HUES64 (cell line): ENCODE results near the gene DMD.

Experiments
- H3K27ac ChIP-seq: 2 replicates; pipeline ENCODE4 v1.7.0; 2013; ENCODE audit warnings: low read depth, low read length, inconsistent platforms
- H3K27me3 ChIP-seq: 2 replicates; pipeline ENCODE4 v1.6.1; 2013; ENCODE audit warnings: mild to moderate bottlenecking, low read length; ENCODE audit not compliant: insufficient read depth
- H3K36me3 ChIP-seq: 2 replicates; pipeline ENCODE4 v1.6.1; 2013; ENCODE audit warnings: mild to moderate bottlenecking, low read length; ENCODE audit not compliant: insufficient read depth
- H3K4me1 ChIP-seq: 2 replicates; pipeline ENCODE4 v1.6.1; 2013; ENCODE audit warnings: mild to moderate bottlenecking, low read length, moderate library complexity; ENCODE audit not compliant: insufficient read depth
- H3K4me3 ChIP-seq: 2 replicates; pipeline ENCODE4 v1.5.1; 2013; ENCODE audit warnings: mild to moderate bottlenecking, low read length, moderate library complexity
- H3K9ac ChIP-seq: 2 replicates; pipeline ENCODE4 v1.6.1; 2013; ENCODE audit warnings: mild to moderate bottlenecking, low read depth, low read length
- H3K9me3 ChIP-seq: 2 replicates; pipeline ENCODE4 v1.6.1; 2013; ENCODE audit warnings: low read depth, low read length; ENCODE audit not compliant: insufficient read depth
- WGBS: fragments of 150-250, 120-280 bp; methylation state at CpG from one replicate; pipeline ENCODE4 v1.1.7; 2013; ENCODE audit warnings: missing lambda C conversion rate; 5-methylcytosine and 5-hydroxymethylcytosine counted together

Gene DMD

GRCh38 chrX:31445542-31445941, 1765.8 kb downstream of the DMD start:
- no peaks in the 10 kb centered on the region for H3K9me3 ChIP-seq
- H3K4me1 ChIP-seq, result no peaks in the 10 kb centered on the region
- no peaks in the 10 kb centered on the region for H3K27me3 ChIP-seq
- WGBS, result 95% methylated on average over 4 of the region's 4 CpGs
- no peak overlapping the region for H3K27ac ChIP-seq
- H3K4me3 ChIP-seq, result no peak overlapping the region
- no peaks in the 10 kb centered on the region for H3K36me3 ChIP-seq
- H3K9ac ChIP-seq, result no peak overlapping the region

GRCh38 chrX:31443654-31444053, 1767.7 kb downstream of the DMD start:
- Histone ChIP-seq H3K4me1 (no peaks in the 10 kb centered on the region), H3K9ac (no peak overlapping the region), H3K27me3 (no peaks in the 10 kb centered on the region), H3K9me3 (no peaks in the 10 kb centered on the region), H3K36me3 (no peaks in the 10 kb centered on the region), H3K27ac (no peak overlapping the region), H3K4me3 (no peak overlapping the region)
- 94% methylated on average over 6 of the region's 8 CpGs for WGBS

DNA sequence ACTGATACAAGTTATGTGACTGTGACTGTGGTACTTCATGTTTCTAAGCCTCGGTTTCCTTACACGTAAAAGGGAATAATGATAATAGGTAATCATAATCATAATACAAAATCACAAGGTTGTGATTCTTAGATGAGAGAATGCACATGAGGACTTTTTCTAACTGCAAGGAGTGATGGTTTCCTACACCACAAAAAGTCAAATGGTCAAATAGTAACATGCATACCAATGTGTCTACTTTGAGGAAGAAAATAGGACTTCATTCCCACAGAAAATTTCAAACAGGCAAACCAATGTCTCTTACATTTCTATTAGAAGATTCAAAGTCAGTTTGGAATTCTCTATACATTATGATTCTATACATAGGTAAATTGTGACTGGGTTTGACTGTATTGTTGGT, 1770.8 kb downstream of the DMD start:
- H3K4me1 ChIP-seq, result peaks cover 9% of the 10 kb centered on the region; the same call in 1 of the 2 replicates
- WGBS, result no CpG with 5 or more reads among the region's 2 CpGs
- no peaks in the 10 kb centered on the region for H3K27me3 ChIP-seq

DNA sequence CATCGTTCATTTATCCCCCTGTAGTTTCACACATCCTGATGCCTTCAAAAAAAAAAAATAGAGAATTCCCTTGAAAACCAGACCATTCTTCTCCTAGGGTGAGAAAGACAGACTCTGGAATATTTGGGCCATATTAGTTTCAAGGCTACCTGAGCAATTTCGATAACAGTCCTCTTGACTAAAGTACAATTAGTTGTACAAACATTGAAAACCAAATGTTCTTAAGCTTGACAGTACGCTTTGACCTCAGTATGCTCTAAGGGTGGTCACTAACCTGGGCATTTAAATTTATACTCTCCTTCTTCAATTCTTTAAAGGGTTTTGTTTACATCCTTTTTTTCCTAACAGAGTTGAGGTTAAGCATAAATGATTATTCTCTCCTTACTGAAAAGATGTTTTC, 1774.9 kb downstream of the DMD start:
- Histone ChIP-seq H3K9me3 (no peaks in the 10 kb centered on the region), H3K27ac (no peak overlapping the region; the same call in 1 of the 2 replicates), H3K4me1 (peaks cover 19% of the 10 kb centered on the region; the same call in 1 of the 2 replicates), H3K27me3 (no peaks in the 10 kb centered on the region), H3K36me3 (no peaks in the 10 kb centered on the region), H3K9ac (no peak overlapping the region), H3K4me3 (no peak overlapping the region)
- 70% methylated on average over 3 of the region's 3 CpGs for WGBS

More for the DNA sequence above, 1770.8 kb downstream of the DMD start:
- H3K9ac ChIP-seq, result no peak overlapping the region
- H3K9me3 ChIP-seq, result no peaks in the 10 kb centered on the region
- no peak overlapping the region for H3K27ac ChIP-seq
- H3K4me3 ChIP-seq, result no peak overlapping the region
- no peaks in the 10 kb centered on the region for H3K36me3 ChIP-seq

GRCh38 chrX:31435592-31435991, 1775.8 kb downstream of the DMD start:
- Histone ChIP-seq H3K27me3 (no peaks in the 10 kb centered on the region), H3K27ac (peak overlapping the region; percentile 67; the same call in 1 of the 2 replicates), H3K4me1 (peaks cover 19% of the 10 kb centered on the region; the same call in 1 of the 2 replicates), H3K36me3 (no peaks in the 10 kb centered on the region), H3K4me3 (no peak overlapping the region), H3K9me3 (no peaks in the 10 kb centered on the region), H3K9ac (no peak overlapping the region; the same call in 1 of the 2 replicates)
- WGBS, result 3% methylated on average over 6 of the region's 7 CpGs

- Histone ChIP-seq H3K9ac (no peak overlapping the region), H3K36me3 (no peaks in the 10 kb centered on the region), H3K4me3 (no peak overlapping the region), H3K27ac (no peak overlapping the region), H3K4me1 (peaks cover 19% of the 10 kb centered on the region; the same call in 1 of the 2 replicates), H3K27me3 (no peaks in the 10 kb centered on the region), H3K9me3 (no peaks in the 10 kb centered on the region)
- WGBS, result 100% methylated on average over 1 of the region's 1 CpG
Observed at GRCh38 chrX:31433856-31434255, 1777.5 kb downstream of the DMD start.

- Histone ChIP-seq H3K27me3 (no peaks in the 10 kb centered on the region), H3K36me3 (no peaks in the 10 kb centered on the region), H3K9me3 (no peaks in the 10 kb centered on the region), H3K9ac (no peak overlapping the region), H3K4me1 (peaks cover 5% of the 10 kb centered on the region; the same call in 1 of the 2 replicates), H3K27ac (no peak overlapping the region), H3K4me3 (no peak overlapping the region)
- WGBS, result 94% methylated on average over 6 of the region's 6 CpGs
Observed at GRCh38 chrX:31429915-31430314, 1781.4 kb downstream of the DMD start.

DNA sequence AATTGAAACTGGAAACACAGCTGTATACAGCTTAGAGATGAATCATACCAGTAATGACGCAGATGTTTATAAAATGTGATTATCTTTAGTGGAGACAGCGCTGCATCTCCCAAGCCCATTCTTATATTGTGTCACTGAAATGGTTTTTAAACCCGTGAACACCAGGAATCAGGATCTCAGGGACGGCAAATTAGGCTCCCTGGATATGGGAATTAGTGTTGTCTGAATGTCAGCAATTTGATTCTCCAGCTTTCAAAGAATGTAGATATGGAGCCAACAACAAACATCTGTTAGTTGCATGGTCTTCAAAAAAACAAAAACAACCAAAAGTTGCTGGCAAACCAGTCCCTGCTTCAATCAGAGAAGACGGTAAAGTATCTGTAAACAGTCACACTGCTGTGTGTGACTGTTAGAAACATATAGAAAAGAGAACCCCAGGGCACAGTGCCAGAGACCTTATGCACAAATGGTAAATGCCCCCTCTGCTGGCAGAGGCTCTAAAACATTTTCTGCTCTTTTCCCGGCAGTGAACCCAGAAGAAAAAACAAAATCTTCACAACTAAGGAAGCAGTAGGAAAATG, 1787.7 kb downstream of the DMD start:
- no peaks in the 10 kb centered on the region for H3K36me3 ChIP-seq
- H3K4me3 ChIP-seq, result no peak overlapping the region
- H3K9me3 ChIP-seq, result no peaks in the 10 kb centered on the region
- H3K27me3 ChIP-seq, result no peaks in the 10 kb centered on the region
- H3K27ac ChIP-seq, result no peak overlapping the region
- H3K9ac ChIP-seq, result no peak overlapping the region
- 64% methylated on average over 6 of the region's 6 CpGs for WGBS
- H3K4me1 ChIP-seq, result no peaks in the 10 kb centered on the region

- H3K4me1 ChIP-seq, result no peaks in the 10 kb centered on the region
- no peaks in the 10 kb centered on the region for H3K36me3 ChIP-seq
- H3K27ac ChIP-seq, result no peak overlapping the region
- no peaks in the 10 kb centered on the region for H3K27me3 ChIP-seq
- H3K9me3 ChIP-seq, result no peaks in the 10 kb centered on the region
- H3K4me3 ChIP-seq, result no peak overlapping the region
- WGBS, result 81% methylated on average over 2 of the region's 3 CpGs
- no peak overlapping the region for H3K9ac ChIP-seq
Observed at GRCh38 chrX:31421441-31421840, 1789.9 kb downstream of the DMD start.

DNA sequence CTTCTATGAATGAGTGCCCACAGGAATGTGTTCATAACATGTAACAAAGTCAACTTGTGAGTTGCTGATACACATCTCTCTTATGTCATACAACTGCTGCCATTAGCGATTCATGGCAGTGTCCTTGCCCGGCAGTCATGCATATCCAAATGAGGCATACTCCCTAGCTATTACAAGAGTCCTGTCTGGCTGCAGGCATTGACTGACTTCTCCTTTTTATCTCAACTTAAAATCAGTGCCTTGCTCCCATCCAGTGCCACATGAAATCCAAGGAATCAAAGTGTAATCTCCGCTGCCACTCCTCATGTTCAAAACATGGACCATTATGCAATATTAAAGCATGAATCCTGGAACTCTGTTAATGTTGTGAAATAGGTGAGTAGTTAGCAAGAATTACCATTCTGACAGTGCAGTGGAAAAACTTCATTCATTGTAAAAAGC, 1790.6 kb downstream of the DMD start:
- H3K27me3 ChIP-seq, result no peaks in the 10 kb centered on the region
- no peaks in the 10 kb centered on the region for H3K36me3 ChIP-seq
- no peak overlapping the region for H3K27ac ChIP-seq
- no peak overlapping the region for H3K4me3 ChIP-seq
- no peak overlapping the region for H3K9ac ChIP-seq
- H3K9me3 ChIP-seq, result no peaks in the 10 kb centered on the region
- WGBS, result 84% methylated on average over 3 of the region's 3 CpGs
- no peaks in the 10 kb centered on the region for H3K4me1 ChIP-seq

DNA sequence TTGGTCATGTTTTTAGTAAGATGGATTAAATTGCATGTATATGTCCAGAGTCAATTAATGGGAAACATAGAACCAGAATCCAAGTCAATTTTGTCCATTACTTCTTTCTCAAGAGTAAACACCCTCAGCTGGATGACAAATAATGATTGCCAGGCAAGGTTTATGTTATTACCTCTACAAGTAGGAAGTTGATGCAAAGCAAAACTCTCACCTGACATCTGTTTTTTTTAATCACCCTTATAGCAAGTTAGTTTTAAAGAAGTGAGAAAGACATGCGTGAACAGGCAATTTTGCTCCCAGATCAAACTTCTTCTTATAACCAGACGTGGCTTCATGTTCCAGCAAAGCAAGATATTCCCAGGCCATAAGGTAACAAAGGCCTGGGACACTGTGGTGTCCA, 1791.0 kb downstream of the DMD start:
- Histone ChIP-seq H3K9ac (no peak overlapping the region), H3K27ac (no peak overlapping the region), H3K4me3 (no peak overlapping the region), H3K36me3 (no peaks in the 10 kb centered on the region), H3K4me1 (no peaks in the 10 kb centered on the region), H3K27me3 (no peaks in the 10 kb centered on the region), H3K9me3 (no peaks in the 10 kb centered on the region)
- 98% methylated on average over 2 of the region's 2 CpGs for WGBS

DNA sequence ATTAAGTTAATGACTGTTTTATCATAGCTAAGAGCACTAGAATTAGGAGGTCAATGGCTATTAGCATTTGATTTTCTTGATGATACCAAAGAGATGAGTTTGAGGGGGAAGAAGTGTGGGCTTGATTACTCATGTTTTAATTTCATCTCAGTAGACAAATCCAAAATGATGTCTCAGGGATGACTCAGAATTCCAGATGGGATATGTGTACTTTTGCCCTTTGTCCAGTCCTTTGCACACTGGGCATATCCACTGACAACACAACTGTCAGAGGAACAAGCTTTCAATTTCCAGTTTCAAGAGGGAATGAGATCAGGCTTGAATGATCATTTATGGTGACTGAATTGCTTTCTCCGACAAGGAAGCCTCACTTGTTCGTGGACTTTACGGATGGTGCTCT, 1814.2 kb downstream of the DMD start:
- WGBS, result 62% methylated on average over 3 of the region's 3 CpGs
- Histone ChIP-seq H3K4me1 (no peaks in the 10 kb centered on the region), H3K27ac (no peak overlapping the region), H3K9ac (no peak overlapping the region), H3K4me3 (no peak overlapping the region), H3K36me3 (no peaks in the 10 kb centered on the region), H3K27me3 (no peaks in the 10 kb centered on the region), H3K9me3 (no peaks in the 10 kb centered on the region)
